Measurements from ENCODE around the gene SRSF9.

DNA sequence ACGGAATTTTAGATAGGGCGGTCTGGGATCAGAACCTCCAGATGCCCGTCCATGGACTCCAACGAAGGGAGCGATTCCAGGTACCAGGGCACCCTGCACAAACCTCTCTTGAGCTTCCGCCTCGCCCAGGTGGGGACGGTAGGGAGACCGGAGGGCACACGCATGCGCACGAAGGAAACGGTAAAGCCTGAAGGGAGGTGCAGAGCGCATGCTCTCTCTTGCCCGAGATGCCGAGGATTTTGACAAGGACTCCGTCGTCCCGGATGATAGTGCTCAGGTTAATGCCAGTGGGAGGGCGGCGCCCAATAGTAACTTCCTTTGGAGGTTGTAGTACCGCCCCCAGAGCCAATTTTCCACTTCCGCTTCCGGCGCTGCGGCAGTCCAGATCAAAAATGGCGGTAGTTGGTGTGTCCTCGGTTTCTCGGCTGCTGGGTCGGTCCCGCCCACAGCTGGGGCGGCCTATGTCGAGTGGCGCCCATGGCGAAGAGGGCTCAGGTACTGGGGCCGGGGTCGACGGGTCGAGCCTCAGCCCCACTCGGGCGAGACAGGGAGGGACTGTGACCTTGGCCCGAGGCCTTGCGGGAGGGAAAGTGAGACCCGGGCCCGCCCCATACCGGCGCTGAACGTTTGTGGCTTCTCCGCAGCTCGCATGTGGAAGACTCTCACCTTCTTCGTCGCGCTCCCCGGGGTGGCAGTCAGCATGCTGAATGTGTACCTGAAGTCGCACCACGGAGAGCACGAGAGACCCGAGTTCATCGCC, 31.6 kb downstream of the SRSF9 start, which contains the start of gene COX6A1:
- TF ChIP-seq, protein P1, sequence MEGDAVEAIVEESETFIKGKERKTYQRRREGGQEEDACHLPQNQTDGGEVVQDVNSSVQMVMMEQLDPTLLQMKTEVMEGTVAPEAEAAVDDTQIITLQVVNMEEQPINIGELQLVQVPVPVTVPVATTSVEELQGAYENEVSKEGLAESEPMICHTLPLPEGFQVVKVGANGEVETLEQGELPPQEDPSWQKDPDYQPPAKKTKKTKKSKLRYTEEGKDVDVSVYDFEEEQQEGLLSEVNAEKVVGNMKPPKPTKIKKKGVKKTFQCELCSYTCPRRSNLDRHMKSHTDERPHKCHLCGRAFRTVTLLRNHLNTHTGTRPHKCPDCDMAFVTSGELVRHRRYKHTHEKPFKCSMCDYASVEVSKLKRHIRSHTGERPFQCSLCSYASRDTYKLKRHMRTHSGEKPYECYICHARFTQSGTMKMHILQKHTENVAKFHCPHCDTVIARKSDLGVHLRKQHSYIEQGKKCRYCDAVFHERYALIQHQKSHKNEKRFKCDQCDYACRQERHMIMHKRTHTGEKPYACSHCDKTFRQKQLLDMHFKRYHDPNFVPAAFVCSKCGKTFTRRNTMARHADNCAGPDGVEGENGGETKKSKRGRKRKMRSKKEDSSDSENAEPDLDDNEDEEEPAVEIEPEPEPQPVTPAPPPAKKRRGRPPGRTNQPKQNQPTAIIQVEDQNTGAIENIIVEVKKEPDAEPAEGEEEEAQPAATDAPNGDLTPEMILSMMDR (IDR thresholded peaks at IDR 0.05; ENCODE audit: low read length), result 0 out of 2 replicates have a peak, but pooled peaks have one; percentile 6
- TF ChIP-seq EZH2 (IDR thresholded peaks at IDR 0.05; ENCODE audit: borderline replicate concordance, low read length), result no peak
